Karpas-422 (cell line): ENCODE measurements around the gene MANSC1. TPM values are rescaled to one million over a fixed set of nuclear protein-coding genes. Genes with fewer than 3 reads are reported as not detected.

ENCODE experiments used
- DNase-seq: peaks from one replicate; pipeline ENCODE4 v3.0.0-alpha.2; 2015
- H2AFZ ChIP-seq: fragments of 200-600 bp; sonication (generic); 2 replicates; pipeline ENCODE4 v1.6.1; 2014; ENCODE audit warnings: antibody characterized with exemption, low read length, mixed read lengths
- H3K27ac ChIP-seq: fragments of 200-600 bp; sonication (generic); 2 replicates; pipeline ENCODE4 v1.5.1; 2014; ENCODE audit warnings: mild to moderate bottlenecking, low read length, moderate library complexity
- H3K27me3 ChIP-seq: fragments of 200-600 bp; sonication (generic); 2 replicates; pipeline ENCODE4 v1.6.1; 2014; ENCODE audit warnings: low read length, mixed read lengths
- H3K36me3 ChIP-seq: fragments of 200-600 bp; sonication (generic); 2 replicates; pipeline ENCODE4 v1.6.1; 2014; ENCODE audit warnings: low read length, mixed read lengths; ENCODE audit not compliant: insufficient read depth
- H3K4me1 ChIP-seq: fragments of 200-600 bp; sonication (generic); 2 replicates; pipeline ENCODE4 v1.6.1; 2014; ENCODE audit warnings: mild to moderate bottlenecking, low read length, mixed read lengths
- H3K4me2 ChIP-seq: fragments of 200-600 bp; sonication (generic); 2 replicates; pipeline ENCODE4 v1.6.1; 2014; ENCODE audit warnings: low read length, low read depth, mild to moderate bottlenecking; ENCODE audit not compliant: poor library complexity, severe bottlenecking
- H3K4me3 ChIP-seq: fragments of 200-600 bp; sonication (generic); 2 replicates; pipeline ENCODE4 v1.5.1; 2014; ENCODE audit warnings: mild to moderate bottlenecking, antibody characterized with exemption, low read length, mixed read lengths
- H3K79me2 ChIP-seq: fragments of 200-600 bp; sonication (generic); 2 replicates; pipeline ENCODE4 v1.6.1; 2014; ENCODE audit warnings: mild to moderate bottlenecking, low read length, mixed read lengths
- H3K9ac ChIP-seq: fragments of 200-600 bp; sonication (generic); 2 replicates; pipeline ENCODE4 v1.6.0; 2014; ENCODE audit warnings: low read length
- H3K9me2 ChIP-seq: fragments of 200-600 bp; sonication (generic), shearing (Covaris generic); replicated peaks from 2 replicates; pipeline ENCODE4 v1.6.0; 2014; ENCODE audit warnings: mild to moderate bottlenecking, low read length, moderate library complexity; ENCODE audit not compliant: insufficient read depth
- H3K9me3 ChIP-seq: fragments of 300-700, 200-600 bp; sonication (generic); 2 replicates; pipeline ENCODE4 v1.6.1; 2014; ENCODE audit warnings: low read length, mixed read lengths
- H4K20me1 ChIP-seq: fragments of 200-600 bp; sonication (generic); 2 replicates; pipeline ENCODE4 v1.6.1; 2014; ENCODE audit warnings: mild to moderate bottlenecking, antibody characterized with exemption, low read length, low read depth; ENCODE audit not compliant: insufficient read depth
- total RNA-seq: library from RNA; depleted of rRNA; stranded (reverse); fragments of >200 nt; shearing (Covaris generic); gene quantifications from 2 replicates; pipeline ENCODE4 v1.2.3, GENCODE V29; 2014; ENCODE audit warnings: low replicate concordance

Gene MANSC1
- total RNA-seq, 1 experiment from 2014 or later: not detected

DNA sequence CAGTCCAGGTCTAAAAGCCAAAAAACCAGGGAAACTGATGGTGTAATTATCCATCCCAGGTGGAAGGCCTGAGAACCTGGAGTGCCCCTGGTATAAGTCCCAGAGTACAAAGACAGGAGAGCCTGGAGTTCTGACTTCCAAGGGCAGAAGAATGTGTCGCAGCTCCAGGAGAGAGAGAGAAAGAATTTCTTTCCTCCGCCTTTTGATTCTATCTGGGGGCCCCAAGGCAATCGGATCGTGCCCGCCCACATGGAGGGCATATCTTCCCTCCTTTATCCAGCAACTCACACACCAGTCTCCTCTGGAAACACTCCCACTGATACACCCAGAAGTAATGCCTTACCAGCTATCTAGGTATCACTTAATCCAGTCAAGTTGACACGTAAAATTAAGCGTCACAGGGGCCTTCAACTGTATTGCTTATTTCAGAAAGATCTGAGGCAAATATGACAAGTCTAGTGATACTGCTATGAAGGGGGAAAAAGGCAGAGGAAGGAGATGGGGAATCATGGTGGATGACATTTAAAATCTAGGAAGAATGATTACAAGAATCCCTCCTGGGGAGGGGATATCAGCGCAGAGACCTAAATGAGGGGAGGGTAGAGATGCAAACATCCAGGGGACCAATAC is 52.7 kb downstream of the MANSC1 start:
- Histone ChIP-seq H3K9ac (no peak overlapping the region), H3K36me3 (no peaks in the 10 kb centered on the region), H3K9me2 (no peaks in the 10 kb centered on the region), H3K4me1 (no peaks in the 10 kb centered on the region), H2AFZ (no peak overlapping the region), H3K4me2 (no peak overlapping the region), H3K9me3 (no peaks in the 10 kb centered on the region), H4K20me1 (no peaks in the 10 kb centered on the region), H3K79me2 (no peaks in the 10 kb centered on the region), H3K27ac (no peak overlapping the region), H3K4me3 (no peak overlapping the region), H3K27me3 (no peaks in the 10 kb centered on the region)
- DNase-seq: no peak

DNA sequence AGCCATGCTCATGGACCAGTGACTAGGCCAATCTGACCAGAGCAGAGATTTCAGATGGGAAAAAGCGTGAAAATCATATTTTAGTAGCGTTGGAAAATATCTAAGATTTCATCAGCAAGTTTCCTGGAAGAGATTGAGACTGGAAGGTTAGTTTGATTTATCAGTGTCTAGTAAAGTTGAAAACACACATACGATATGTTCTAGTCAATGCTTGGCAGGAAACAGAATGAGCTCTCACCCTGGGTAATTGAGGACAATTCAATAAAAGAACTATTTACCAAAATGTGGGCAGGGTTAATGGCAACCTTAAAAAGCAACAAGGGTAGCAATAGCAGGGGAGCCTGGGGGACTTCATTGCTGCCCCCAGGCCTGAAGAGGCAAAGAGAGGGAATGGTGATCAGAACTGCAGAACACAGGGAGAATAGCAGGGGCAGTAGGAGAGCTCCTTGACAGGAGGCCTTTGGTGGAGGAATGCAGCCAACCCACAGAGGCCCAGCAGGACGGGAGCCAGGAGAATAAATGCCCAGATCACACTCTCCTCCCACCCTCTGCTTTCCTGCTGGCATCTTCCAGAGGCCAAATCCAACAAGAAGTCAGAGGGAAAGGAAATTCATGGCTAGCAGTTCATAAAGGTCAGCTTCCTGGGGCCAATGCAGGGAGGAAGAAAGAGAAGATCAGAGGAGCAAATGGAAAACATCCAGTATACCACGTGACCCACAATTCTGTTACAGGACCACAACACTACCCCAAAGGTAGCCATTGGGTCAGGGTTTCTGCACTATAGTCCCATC is 55.6 kb downstream of the MANSC1 start:
- Histone ChIP-seq H3K4me1 (no peaks in the 10 kb centered on the region), H3K36me3 (no peaks in the 10 kb centered on the region), H3K9ac (no peak overlapping the region), H3K9me2 (no peaks in the 10 kb centered on the region), H3K27me3 (no peaks in the 10 kb centered on the region), H3K27ac (no peak overlapping the region), H3K9me3 (no peaks in the 10 kb centered on the region), H4K20me1 (no peaks in the 10 kb centered on the region), H3K4me3 (no peak overlapping the region), H2AFZ (no peak overlapping the region), H3K4me2 (no peak overlapping the region), H3K79me2 (no peaks in the 10 kb centered on the region)
- no peak for DNase-seq

DNA sequence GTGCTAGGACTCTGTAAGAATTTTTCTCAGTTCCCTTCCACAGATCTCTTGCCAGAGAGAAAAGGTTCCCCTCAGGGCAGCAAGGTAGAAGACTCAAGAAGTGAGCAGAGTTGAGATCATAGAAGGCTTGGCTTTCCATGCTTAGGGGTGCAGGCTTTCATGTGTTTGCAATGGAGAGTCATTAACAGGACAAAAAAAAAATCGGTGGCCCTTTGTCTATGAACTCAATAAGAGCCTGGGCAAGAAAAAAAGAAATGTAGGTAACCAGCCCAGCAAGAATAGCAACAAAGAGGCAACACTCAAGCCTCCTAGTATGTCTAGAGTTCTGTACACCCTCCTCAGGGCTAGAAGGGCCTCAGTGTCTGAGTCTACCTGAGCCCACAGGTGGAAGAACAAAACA is 59.8 kb downstream of the MANSC1 start:
- H4K20me1 ChIP-seq: no peaks in the 10 kb centered on the region
- no peak overlapping the region for H3K9ac ChIP-seq
- H3K4me3 ChIP-seq: no peak overlapping the region
- H3K79me2 ChIP-seq: no peaks in the 10 kb centered on the region
- no peaks in the 10 kb centered on the region for H3K36me3 ChIP-seq
- DNase-seq: no peak
- H3K4me1 ChIP-seq: no peaks in the 10 kb centered on the region
- H3K4me2 ChIP-seq: no peak overlapping the region
- H3K27ac ChIP-seq: no peak overlapping the region
- no peak overlapping the region for H2AFZ ChIP-seq
- H3K9me2 ChIP-seq: no peaks in the 10 kb centered on the region
- no peaks in the 10 kb centered on the region for H3K27me3 ChIP-seq
- no peaks in the 10 kb centered on the region for H3K9me3 ChIP-seq

DNA sequence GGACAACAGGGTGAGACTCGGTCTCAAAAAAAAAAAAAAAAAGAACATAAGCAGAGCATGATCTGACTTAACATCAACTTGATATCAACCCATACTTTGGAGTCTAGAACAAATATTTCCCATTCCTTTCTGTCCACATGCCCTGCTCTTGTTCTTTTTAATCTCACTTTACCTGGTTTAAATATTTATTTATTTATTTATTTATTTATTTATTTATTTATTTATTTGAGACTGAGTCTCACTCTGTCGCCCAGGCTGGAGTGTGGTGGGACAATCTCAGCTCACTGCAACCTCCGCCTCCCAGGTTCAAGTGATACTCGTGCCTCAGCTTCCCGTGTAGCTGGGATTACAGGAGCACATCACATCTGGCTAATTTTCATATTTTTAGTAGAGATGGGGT is 63.6 kb downstream of the MANSC1 start:
- no peaks in the 10 kb centered on the region for H3K36me3 ChIP-seq
- H3K27ac ChIP-seq: no peak overlapping the region
- no peaks in the 10 kb centered on the region for H3K9me2 ChIP-seq
- no peaks in the 10 kb centered on the region for H4K20me1 ChIP-seq
- H3K4me2 ChIP-seq: no peak overlapping the region
- no peaks in the 10 kb centered on the region for H3K4me1 ChIP-seq
- no peak overlapping the region for H3K9ac ChIP-seq
- no peaks in the 10 kb centered on the region for H3K27me3 ChIP-seq
- DNase-seq: no peak
- no peaks in the 10 kb centered on the region for H3K9me3 ChIP-seq
- no peak overlapping the region for H3K4me3 ChIP-seq
- no peaks in the 10 kb centered on the region for H3K79me2 ChIP-seq
- H2AFZ ChIP-seq: no peak overlapping the region

DNA sequence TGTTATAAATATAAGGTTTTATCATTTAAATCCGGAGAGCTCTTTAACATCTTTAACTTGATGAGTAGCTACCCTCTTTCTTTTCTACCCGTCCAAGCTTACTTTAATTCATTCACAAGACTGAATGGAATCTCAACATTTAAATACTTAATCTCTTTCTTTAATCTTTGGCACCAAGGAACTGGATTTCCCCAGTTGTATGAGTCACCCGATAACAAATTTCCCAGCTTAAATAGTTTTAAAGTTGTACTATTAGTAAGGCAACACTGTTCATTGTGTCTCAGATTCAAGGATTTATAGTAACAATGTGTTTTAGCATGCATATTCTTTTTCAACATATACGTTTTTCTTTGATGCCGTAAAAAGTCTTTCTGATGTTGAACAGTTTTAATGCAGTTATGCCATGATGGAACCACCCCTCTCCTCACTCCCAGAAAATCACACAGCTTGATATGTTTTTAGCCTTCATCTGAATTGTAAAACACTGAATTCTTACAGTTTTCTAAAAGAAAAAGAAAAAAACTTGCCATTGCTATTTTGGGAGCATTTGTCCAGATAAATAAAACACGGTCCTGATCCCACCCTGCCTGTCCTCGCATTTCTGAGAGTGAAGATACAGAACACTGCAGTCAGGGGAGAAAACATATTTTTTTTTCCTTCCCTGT is 67.1 kb downstream of the MANSC1 start:
- Histone ChIP-seq H4K20me1 (no peaks in the 10 kb centered on the region), H3K4me1 (no peaks in the 10 kb centered on the region), H3K9ac (no peak overlapping the region), H3K9me2 (no peaks in the 10 kb centered on the region), H3K27me3 (no peaks in the 10 kb centered on the region), H3K4me3 (no peak overlapping the region), H3K27ac (no peak overlapping the region), H2AFZ (no peak overlapping the region), H3K79me2 (no peaks in the 10 kb centered on the region), H3K9me3 (no peaks in the 10 kb centered on the region), H3K36me3 (no peaks in the 10 kb centered on the region), H3K4me2 (no peak overlapping the region)
- DNase-seq: no peak

DNA sequence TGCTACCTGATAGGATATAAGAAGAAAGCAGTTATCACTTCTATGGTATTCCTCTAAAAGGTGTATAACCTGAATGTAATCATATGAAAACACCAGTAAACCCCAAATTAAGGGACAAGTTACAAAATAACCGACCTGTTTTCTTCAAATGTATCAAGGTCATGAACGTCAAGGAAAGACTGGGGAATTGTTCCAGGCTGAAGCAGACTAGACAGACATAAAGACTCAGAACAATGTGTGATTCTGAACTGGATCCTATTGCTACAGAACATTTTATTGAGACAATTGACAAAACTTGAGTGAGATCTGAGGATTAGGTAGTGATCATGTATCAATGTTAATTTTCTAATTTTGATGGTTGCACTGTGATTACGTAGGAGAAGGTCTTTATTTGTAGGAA is 67.8 kb downstream of the MANSC1 start:
- Histone ChIP-seq H2AFZ (no peak overlapping the region), H3K4me2 (no peak overlapping the region), H3K27ac (no peak overlapping the region), H3K4me3 (no peak overlapping the region), H4K20me1 (no peaks in the 10 kb centered on the region), H3K4me1 (no peaks in the 10 kb centered on the region), H3K27me3 (no peaks in the 10 kb centered on the region), H3K9me3 (no peaks in the 10 kb centered on the region), H3K79me2 (no peaks in the 10 kb centered on the region), H3K9me2 (no peaks in the 10 kb centered on the region), H3K9ac (no peak overlapping the region), H3K36me3 (no peaks in the 10 kb centered on the region)
- DNase-seq: no peak

DNA sequence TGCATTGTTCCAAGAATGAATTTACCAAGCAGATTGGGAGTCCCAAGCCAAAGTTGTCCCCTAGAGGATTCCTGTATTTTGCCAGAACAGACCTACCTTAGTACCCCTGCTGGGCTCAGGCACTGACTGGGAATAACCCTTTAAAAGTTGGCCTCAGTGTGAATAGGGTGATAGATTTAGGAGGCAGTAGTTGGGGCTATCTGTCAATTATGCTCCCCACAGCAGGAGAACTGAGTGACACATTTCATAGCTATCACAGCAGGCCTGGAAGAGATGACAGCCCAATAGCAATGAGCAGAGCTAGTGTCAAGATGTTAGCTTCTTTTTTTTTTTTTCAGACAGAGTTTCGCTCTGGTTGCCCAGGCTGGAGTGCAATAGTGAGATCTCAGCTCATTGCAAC is 68.9 kb downstream of the MANSC1 start:
- H3K9me2 ChIP-seq: no peaks in the 10 kb centered on the region
- no peak overlapping the region for H3K4me3 ChIP-seq
- H2AFZ ChIP-seq: no peak overlapping the region
- H3K9me3 ChIP-seq: no peaks in the 10 kb centered on the region
- no peaks in the 10 kb centered on the region for H3K4me1 ChIP-seq
- no peak overlapping the region for H3K27ac ChIP-seq
- H3K36me3 ChIP-seq: no peaks in the 10 kb centered on the region
- no peak overlapping the region for H3K4me2 ChIP-seq
- H3K9ac ChIP-seq: no peak overlapping the region
- no peak for DNase-seq
- no peaks in the 10 kb centered on the region for H3K79me2 ChIP-seq
- H4K20me1 ChIP-seq: no peaks in the 10 kb centered on the region
- H3K27me3 ChIP-seq: no peaks in the 10 kb centered on the region

DNA sequence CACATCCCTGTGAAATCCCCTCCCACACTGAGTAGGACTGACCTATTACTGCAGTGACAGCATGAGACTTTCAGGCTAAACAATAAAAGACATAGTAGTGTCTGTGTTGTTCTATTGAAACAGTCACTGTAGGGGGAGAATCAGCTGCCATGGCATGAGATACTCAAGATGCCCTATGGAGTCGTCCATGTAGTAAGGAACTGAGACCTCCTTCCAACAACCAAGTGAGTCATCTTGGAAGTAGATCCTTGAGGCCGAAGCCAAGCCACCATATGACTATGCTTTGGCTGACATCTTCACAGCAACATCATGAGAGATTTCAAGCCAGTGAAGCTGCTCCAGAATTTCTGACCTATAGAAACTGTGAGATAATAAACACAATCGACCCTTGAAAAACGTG is 71.1 kb downstream of the MANSC1 start:
- Histone ChIP-seq H3K27ac (no peak overlapping the region), H4K20me1 (no peaks in the 10 kb centered on the region), H3K36me3 (no peaks in the 10 kb centered on the region), H3K79me2 (no peaks in the 10 kb centered on the region), H3K4me1 (no peaks in the 10 kb centered on the region), H3K4me2 (no peak overlapping the region), H3K9me2 (no peaks in the 10 kb centered on the region), H3K4me3 (no peak overlapping the region), H3K9ac (no peak overlapping the region), H2AFZ (no peak overlapping the region), H3K9me3 (no peaks in the 10 kb centered on the region), H3K27me3 (no peaks in the 10 kb centered on the region)
- DNase-seq: no peak
